Spleen (tissue), 7 donors: ENCODE data around the gene AMMECR1L.

Experiments
- CTCF ChIP-seq, 11 experiments: fragments of 200-600 bp in 7 of 11; fragments of 450-650 bp in 4 of 11; sonication (generic) in 4 of 11; IDR thresholded peaks in 8 of 11; conservative IDR thresholded peaks in 3 of 11; 1 replicate in 7 of 11; 2 replicates in 4 of 11; pipeline versions ENCODE4 v1.4.0 to v1.8.0; 2016 to 2021; ENCODE audit warnings: antibody characterized with exemption in 11 of 11, inconsistent platforms in 4 of 11, mild to moderate bottlenecking in 1 of 11
- POLR2AphosphoS5 ChIP-seq, 3 donors: sonication (generic); formaldehyde crosslinking; IDR thresholded peaks; one replicate each; pipeline ENCODE4 v1.5.1; 2017; ENCODE audit warnings: antibody characterized with exemption in 3 of 3
- donor health status: DM: no; HTN: no; CAD: no; lungs with moderate emphysema.
- donor health status: DM: no; HTN: no; CAD: no.
- donor health status: DM: no; HTN: no; CAD: no.

GRCh38 chr2:127818241-127818640, 67.5 kb downstream of the AMMECR1L start:
- TF ChIP-seq CTCF (IDR thresholded peaks at IDR 0.05 in 8 of 11, conservative IDR thresholded peaks at IDR 0.05 in 3 of 11) (no peak), POLR2AphosphoS5 (IDR thresholded peaks at IDR 0.05) (no peak)
